Epithelial cell of esophagus (primary cell): ENCODE results near the gene EIF3B.
A peak's percentile ranks its signal among the peaks of the same experiment; 100 is the strongest.
"Not testable (repeated sequence)": the region's sequence is repeated elsewhere in the genome, so short reads cannot be mapped to it uniquely, and the experiment has no call there.

Source experiments
- DNase-seq: peaks from one replicate; pipeline ENCODE4 v3.0.0; 2010; ENCODE audit warnings: low read depth
- H3K4me3 ChIP-seq: 2 replicates; pipeline ENCODE4 v1.5.1; 2011; ENCODE audit warnings: mild to moderate bottlenecking, low read length, control low read depth
- TF ChIP-seq, protein P1 (sequence below): IDR thresholded peaks from 2 replicates; pipeline ENCODE4 v1.5.1; 2011; ENCODE audit warnings: low read depth, mild to moderate bottlenecking, low read length, control low read depth, inconsistent platforms; ENCODE audit not compliant: insufficient read depth; ENCODE audit errors: missing control alignments

Gene EIF3B

GRCh38 chr7:2354186-2354938, at the start of gene EIF3B:
TSS of gene EIF3B (plus strand) at chr7:2354827. CDS start at chr7:2354922, 95 bp downstream.
- TF ChIP-seq, protein P1, sequence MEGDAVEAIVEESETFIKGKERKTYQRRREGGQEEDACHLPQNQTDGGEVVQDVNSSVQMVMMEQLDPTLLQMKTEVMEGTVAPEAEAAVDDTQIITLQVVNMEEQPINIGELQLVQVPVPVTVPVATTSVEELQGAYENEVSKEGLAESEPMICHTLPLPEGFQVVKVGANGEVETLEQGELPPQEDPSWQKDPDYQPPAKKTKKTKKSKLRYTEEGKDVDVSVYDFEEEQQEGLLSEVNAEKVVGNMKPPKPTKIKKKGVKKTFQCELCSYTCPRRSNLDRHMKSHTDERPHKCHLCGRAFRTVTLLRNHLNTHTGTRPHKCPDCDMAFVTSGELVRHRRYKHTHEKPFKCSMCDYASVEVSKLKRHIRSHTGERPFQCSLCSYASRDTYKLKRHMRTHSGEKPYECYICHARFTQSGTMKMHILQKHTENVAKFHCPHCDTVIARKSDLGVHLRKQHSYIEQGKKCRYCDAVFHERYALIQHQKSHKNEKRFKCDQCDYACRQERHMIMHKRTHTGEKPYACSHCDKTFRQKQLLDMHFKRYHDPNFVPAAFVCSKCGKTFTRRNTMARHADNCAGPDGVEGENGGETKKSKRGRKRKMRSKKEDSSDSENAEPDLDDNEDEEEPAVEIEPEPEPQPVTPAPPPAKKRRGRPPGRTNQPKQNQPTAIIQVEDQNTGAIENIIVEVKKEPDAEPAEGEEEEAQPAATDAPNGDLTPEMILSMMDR: no peak
- peak within 1 kb of the TSS; percentile 93 for H3K4me3 ChIP-seq
- DNase-seq: peak; percentile 94

GRCh38 chr7:2305258-2305657, 49.4 kb upstream of the EIF3B start:
- not testable (repeated sequence) for H3K4me3 ChIP-seq, DNase-seq

- H3K4me3 ChIP-seq: no peak overlapping the region
- TF ChIP-seq, protein P1: no peak
- peak; percentile 78 for DNase-seq
These were observed 47.9 kb upstream of the EIF3B start for GRCh38 chr7:2306688-2307087.

- no peak overlapping the region for H3K4me3 ChIP-seq
- TF ChIP-seq, protein P1: no peak
- DNase-seq: no peak
These were observed 46.9 kb upstream of the EIF3B start for GRCh38 chr7:2307690-2308107.

DNA sequence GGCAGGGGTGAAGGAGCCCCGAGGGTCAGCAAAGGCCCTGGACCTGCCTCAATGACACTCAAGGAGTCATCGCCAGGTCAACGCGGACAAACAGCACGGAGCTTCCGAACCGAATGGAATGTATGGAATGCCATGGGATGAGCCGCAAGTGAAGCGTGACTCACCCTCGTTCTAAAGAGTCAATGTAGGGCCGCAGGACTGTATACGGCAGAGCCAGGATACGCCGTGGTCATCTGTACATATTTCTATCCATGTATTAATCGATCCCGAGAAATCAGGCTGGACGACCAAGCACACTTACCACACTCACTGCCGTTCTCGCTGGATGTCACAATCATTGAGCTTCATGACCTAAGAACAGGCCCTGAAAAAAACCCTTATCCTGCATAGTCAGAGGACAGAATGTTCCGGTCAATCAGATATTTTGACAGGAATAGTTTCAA, 44.7 kb upstream of the EIF3B start:
- no peak overlapping the region for H3K4me3 ChIP-seq
- peak; percentile 75 for DNase-seq
- TF ChIP-seq, protein P1: no peak

GRCh38 chr7:2312267-2312929, 42.2 kb upstream of the EIF3B start:
- H3K4me3 ChIP-seq: no peak overlapping the region
- no peak for DNase-seq
- TF ChIP-seq, protein P1: no peak

DNA sequence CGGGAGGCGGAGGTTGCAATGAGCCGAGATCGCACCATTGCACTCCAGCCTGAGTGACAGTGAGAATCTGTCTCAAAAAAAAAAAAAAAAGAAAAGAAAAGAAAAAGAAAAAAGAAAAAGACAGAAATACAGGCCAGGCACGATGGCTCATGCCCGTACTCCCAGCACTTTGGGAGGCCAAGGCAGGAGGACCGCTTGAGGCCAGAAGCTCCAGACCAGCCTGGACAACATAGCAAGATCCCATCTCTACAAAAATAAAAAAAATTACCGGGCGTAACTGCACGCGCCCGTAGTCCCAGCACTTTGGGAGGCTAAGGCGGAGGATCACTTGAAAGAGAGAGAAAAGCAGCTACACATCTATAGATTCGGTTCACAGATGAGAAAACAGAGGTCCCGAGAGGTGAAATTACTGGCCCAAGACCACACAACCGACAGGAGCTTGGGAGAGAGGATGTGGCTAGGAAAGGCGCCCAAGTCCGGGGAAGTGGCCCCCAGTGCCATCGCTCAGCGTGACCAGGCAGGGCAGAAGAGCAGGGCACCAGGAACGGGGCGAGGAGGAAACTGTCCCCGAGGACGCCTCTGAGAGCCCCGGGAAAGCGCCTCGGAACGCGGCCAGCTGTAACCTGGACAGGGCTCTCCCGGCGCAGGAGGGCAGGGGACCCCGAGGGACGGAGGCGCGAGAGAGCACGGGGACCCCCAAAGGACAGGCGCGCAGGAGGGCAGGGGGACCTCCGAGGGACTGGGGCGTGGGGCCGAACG, 41.0 kb upstream of the EIF3B start:
- DNase-seq: no peak
- TF ChIP-seq, protein P1: no peak
- H3K4me3 ChIP-seq: peak overlapping the region; percentile 51
